BJ (cell line): Measurements from ENCODE around the gene BSPRY. TPM values are rescaled to one million over a fixed set of nuclear protein-coding genes. Genes with fewer than 3 reads are reported as not detected.

Experiments used
- CTCF ChIA-PET: fragments of 350-600 bp; formaldehyde crosslinking; extraction: SDS; loops from one replicate; lab custom pipeline; 2021; ENCODE audit warnings: antibody characterized with exemption, inconsistent platforms; lab: Yijun Ruan, JAX
- POLR2A ChIA-PET: fragments of 300-600 bp; sonication (Branson Sonifier 250); formaldehyde crosslinking; extraction: SDS; loops from one replicate; lab custom pipeline; 2021; ENCODE audit warnings: antibody characterized with exemption; lab: Charles Lee
- DNase-seq: peaks from one replicate; pipeline ENCODE4 v3.0.0-alpha.2; 2011; ENCODE audit warnings: low read depth
- H3K27me3 ChIP-seq: 2 replicates; pipeline ENCODE4 v1.6.0; 2011; ENCODE audit warnings: low read length; ENCODE audit not compliant: control insufficient read depth, insufficient read depth
- H3K36me3 ChIP-seq: 2 replicates; pipeline ENCODE4 v1.5.1; 2011; ENCODE audit warnings: low read length; ENCODE audit not compliant: control insufficient read depth, insufficient read depth
- H3K4me3 ChIP-seq: 2 replicates; pipeline ENCODE4 v1.5.1; 2011; ENCODE audit warnings: low read depth, mild to moderate bottlenecking, control low read depth, low read length
- polyA plus RNA-seq: library from polyadenylated mRNA; depleted of rRNA; stranded (reverse); fragments of >200 nt; gene quantifications from 2 replicates; pipeline ENCODE4 v1.2.3, GENCODE V29; 2011
- TF ChIP-seq, protein P1 (sequence below): IDR thresholded peaks from 2 replicates; pipeline ENCODE4 v1.5.1; 2011; ENCODE audit warnings: low read depth, mild to moderate bottlenecking, control low read depth, inconsistent platforms, low read length, moderate library complexity; ENCODE audit not compliant: insufficient read depth

The BSPRY gene
- polyA plus RNA-seq, 1 experiment = not detected

DNA sequence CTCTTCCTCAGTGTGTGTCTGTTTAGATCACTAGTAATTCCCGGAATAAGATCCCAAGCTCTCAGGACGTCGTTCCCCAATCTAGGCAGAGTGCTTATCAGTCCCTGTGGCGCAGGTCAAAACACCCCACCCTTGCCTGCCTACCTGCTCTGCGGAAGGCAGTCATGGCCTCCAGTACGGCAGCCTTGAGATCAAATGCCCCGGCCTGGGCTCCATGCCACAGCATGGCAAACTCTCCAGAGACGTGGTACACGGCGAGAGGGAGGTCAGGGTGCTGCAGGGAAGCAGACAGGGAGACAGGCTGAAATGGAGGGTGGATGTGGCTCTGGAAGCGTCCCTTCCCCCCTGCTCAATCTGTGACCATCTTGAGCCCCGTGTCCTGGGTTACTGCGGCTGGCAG, 39.5 kb downstream of the BSPRY start:
- Histone ChIP-seq H3K36me3 (peaks cover 23% of the 10 kb centered on the region), H3K4me3 (no peak overlapping the region), H3K27me3 (no peaks in the 10 kb centered on the region)
- DNase-seq = no peak
- ChIA-PET POLR2A (no interaction called here), CTCF (interaction anchor here (1.0 kb wide), 1 partner anchor 10 kb away, joined by 4 read pairs; no protein-coding TSS in a partner anchor)
- TF ChIP-seq, protein P1, sequence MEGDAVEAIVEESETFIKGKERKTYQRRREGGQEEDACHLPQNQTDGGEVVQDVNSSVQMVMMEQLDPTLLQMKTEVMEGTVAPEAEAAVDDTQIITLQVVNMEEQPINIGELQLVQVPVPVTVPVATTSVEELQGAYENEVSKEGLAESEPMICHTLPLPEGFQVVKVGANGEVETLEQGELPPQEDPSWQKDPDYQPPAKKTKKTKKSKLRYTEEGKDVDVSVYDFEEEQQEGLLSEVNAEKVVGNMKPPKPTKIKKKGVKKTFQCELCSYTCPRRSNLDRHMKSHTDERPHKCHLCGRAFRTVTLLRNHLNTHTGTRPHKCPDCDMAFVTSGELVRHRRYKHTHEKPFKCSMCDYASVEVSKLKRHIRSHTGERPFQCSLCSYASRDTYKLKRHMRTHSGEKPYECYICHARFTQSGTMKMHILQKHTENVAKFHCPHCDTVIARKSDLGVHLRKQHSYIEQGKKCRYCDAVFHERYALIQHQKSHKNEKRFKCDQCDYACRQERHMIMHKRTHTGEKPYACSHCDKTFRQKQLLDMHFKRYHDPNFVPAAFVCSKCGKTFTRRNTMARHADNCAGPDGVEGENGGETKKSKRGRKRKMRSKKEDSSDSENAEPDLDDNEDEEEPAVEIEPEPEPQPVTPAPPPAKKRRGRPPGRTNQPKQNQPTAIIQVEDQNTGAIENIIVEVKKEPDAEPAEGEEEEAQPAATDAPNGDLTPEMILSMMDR = no peak

DNA sequence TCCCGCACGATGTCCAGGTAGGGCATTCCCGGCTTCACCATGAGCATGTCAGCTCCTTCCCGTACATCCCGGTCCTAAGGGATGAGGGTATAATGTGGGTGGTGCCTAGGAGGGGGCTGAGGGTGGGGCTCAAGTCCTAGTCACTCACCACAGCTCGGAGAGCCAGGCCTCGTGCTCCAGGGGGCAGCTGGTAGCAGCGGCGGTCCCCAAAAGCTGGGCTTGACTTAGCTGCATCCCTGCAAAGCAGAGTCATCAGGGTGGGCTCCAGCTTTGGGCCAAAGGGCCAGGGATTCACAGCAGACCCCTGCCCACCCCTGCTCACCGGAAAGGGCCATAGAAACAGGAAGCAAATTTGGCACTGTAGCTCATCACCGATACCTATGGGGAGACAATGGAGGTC, 40.1 kb downstream of the BSPRY start:
- TF ChIP-seq, protein P1 = no peak
- ChIA-PET CTCF (no interaction called here), POLR2A (no interaction called here)
- no peak overlapping the region for H3K4me3 ChIP-seq
- H3K27me3 ChIP-seq = no peaks in the 10 kb centered on the region
- no peak for DNase-seq
- peaks cover 23% of the 10 kb centered on the region for H3K36me3 ChIP-seq

DNA sequence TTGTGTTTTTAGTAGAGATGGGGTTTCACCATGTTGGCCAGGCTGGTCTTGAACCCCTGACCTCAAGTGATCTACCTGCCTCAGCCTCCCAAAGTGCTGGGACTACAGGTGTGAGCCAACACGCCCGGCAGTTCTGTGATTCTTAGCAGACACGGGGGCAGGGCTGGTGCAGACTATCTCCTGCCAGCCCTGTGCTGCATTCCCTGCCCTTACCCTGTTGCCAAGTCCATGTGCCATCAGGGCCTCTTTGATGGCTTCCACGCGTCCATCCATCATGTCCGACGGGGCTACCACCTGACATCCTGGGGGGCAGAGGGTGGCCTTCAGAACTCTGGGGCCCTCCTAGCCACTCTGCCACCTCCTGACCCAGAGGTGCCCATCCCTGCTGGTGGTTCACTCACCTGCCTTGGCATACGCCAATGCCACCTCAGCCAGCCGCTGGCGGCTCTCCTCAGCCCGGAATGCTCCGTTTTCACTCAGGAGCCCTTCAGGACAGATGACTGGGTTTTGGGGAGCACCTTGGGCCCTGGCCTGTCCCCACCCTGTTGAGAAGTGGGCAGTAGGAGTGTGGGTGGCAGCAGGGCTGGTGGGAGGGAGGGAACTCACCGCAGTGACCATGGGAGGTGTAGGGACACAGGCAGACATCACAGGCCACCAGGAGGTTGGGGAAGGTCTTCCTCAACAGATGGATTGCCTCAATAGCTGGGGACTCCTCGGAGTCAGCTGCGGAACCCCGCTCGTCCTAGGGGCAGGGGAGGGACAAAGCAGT, 41.0 kb downstream of the BSPRY start:
- CTCF ChIA-PET = interaction anchor here (1.3 kb wide), 1 partner anchor 10 kb away, joined by 4 read pairs; the partner anchor contains the start of gene ALAD
- DNase-seq = no peak
- POLR2A ChIA-PET = no interaction called here
- H3K4me3 ChIP-seq = no peak overlapping the region
- peaks cover 23% of the 10 kb centered on the region for H3K36me3 ChIP-seq
- no peaks in the 10 kb centered on the region for H3K27me3 ChIP-seq
- TF ChIP-seq, protein P1 = no peak

DNA sequence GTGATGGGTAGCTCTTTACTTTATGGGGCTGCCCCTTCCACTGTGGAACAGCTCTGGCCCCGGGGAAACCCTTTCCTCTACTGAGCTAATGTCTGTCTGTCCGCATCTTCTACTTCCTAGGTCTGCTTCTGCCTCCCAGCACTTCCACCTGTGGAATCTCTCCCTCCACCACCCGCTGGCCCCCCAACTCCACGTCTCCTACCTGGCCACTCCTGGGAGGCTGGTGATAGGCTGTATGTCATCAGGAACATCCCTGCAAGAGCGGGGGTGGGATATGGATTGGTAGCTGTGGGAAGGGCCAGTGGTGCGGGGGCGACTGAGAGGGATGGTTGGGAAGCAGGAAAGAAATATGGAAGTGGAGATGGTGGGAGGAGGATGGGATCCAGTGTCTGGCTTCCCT, 42.6 kb downstream of the BSPRY start:
- TF ChIP-seq, protein P1 = no peak
- POLR2A ChIA-PET = no interaction called here
- Histone ChIP-seq H3K36me3 (peaks cover 23% of the 10 kb centered on the region), H3K27me3 (no peaks in the 10 kb centered on the region), H3K4me3 (no peak overlapping the region)
- CTCF ChIA-PET = interaction anchor here (0.7 kb wide), 1 partner anchor 9 kb away, joined by 3 read pairs; the partner anchor contains the start of gene ALAD
- no peak for DNase-seq

DNA sequence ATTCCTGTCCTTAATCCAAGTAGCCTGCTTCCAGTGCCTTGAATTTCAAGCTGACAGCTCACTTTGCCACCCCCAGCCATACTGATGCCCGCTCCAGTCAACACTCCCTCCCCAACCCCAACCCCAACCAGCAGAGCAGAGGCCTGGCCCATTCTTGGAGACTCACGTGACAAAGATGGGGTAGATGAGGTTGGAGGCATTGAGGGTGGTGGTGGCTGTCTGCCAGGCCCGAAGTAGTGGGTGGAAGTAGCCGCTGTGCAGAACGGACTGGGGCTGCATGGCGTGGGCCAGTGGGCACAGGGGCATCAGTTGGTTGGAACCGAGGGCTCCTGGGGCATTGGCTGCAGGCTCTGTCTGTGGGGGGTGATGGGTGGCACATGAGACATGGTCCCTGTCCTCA, 43.9 kb downstream of the BSPRY start:
- TF ChIP-seq, protein P1 = no peak
- Histone ChIP-seq H3K4me3 (no peak overlapping the region), H3K27me3 (no peaks in the 10 kb centered on the region), H3K36me3 (peaks cover 21% of the 10 kb centered on the region)
- DNase-seq = no peak
- POLR2A ChIA-PET = no interaction called here
- CTCF ChIA-PET = interaction anchor here (1.2 kb wide), 1 partner anchor 83 kb away, joined by 3 read pairs; no protein-coding TSS in a partner anchor
